Neural crest cell (in vitro differentiated cells): Measurements from ENCODE around the gene ISX. TPM values are rescaled to one million over a fixed set of nuclear protein-coding genes. Genes with fewer than 3 reads are reported as not detected.

ENCODE experiments used
- DNase-seq: peaks from one replicate; pipeline ENCODE4 v3.0.0; 2021; ENCODE audit warnings: low read depth, mixed read lengths, low spot score
- H3K27ac Mint-ChIP-seq: one replicate; pipeline ENCODE4 v1.8.0; 2021; ENCODE audit warnings: mild to moderate bottlenecking, mixed read lengths; ENCODE audit not compliant: unreplicated experiment
- H3K27me3 Mint-ChIP-seq: 2 replicates; pipeline ENCODE4 v1.8.0; 2021; ENCODE audit warnings: low read depth, mild to moderate bottlenecking, mixed read lengths
- H3K36me3 Mint-ChIP-seq: 2 replicates; pipeline ENCODE4 v1.8.0; 2021; ENCODE audit warnings: low read depth, mild to moderate bottlenecking, mixed read lengths
- H3K4me1 Mint-ChIP-seq: 2 replicates; pipeline ENCODE4 v1.8.0; 2021; ENCODE audit warnings: mixed read lengths
- H3K4me3 Mint-ChIP-seq: one replicate; pipeline ENCODE4 v1.8.0; 2021; ENCODE audit warnings: mild to moderate bottlenecking, mixed read lengths
- H3K9me3 Mint-ChIP-seq: 2 replicates; pipeline ENCODE4 v1.8.0; 2021; ENCODE audit warnings: mixed read lengths
- CTCF ChIP-seq: fragments of 200-600 bp; sonication (generic); conservative IDR thresholded peaks from 2 replicates; pipeline ENCODE4 v1.5.0; 2021; ENCODE audit warnings: antibody characterized with exemption, mild to moderate bottlenecking
- total RNA-seq: library from RNA; stranded (reverse); gene quantifications from 2 replicates; pipeline ENCODE4 v1.2.1, GENCODE V29; 2021

ISX gene
- total RNA-seq, 1 donor from 2014 or later, result not detected

- no peak for DNase-seq
- Mint-ChIP-seq H3K4me3 (no peak overlapping the region), H3K4me1 (peaks cover 5% of the 10 kb centered on the region), H3K9me3 (no peaks in the 10 kb centered on the region), H3K36me3 (no peaks in the 10 kb centered on the region), H3K27me3 (peaks cover 19% of the 10 kb centered on the region), H3K27ac (no peak overlapping the region)
- TF ChIP-seq CTCF, result no peak
Measured at GRCh38 chr22:35132568-35132967, 66.6 kb downstream of the ISX start.

GRCh38 chr22:35133702-35134380 is 67.9 kb downstream of the ISX start:
- Mint-ChIP-seq H3K4me3 (no peak overlapping the region), H3K36me3 (no peaks in the 10 kb centered on the region), H3K4me1 (peaks cover 5% of the 10 kb centered on the region), H3K9me3 (no peaks in the 10 kb centered on the region), H3K27ac (no peak overlapping the region), H3K27me3 (peaks cover 15% of the 10 kb centered on the region)
- TF ChIP-seq CTCF, result no peak
- DNase-seq, result no peak

- no peaks in the 10 kb centered on the region for H3K36me3 Mint-ChIP-seq
- no peak for DNase-seq
- H3K9me3 Mint-ChIP-seq, result no peaks in the 10 kb centered on the region
- H3K4me3 Mint-ChIP-seq, result no peak overlapping the region
- no peak for TF ChIP-seq CTCF
- peaks cover 5% of the 10 kb centered on the region for H3K4me1 Mint-ChIP-seq
- H3K27me3 Mint-ChIP-seq, result peaks cover 15% of the 10 kb centered on the region
- peak overlapping the region; percentile 75 for H3K27ac Mint-ChIP-seq
Measured at GRCh38 chr22:35134637-35135036, 68.7 kb downstream of the ISX start.

- H3K4me3 Mint-ChIP-seq, result no peak overlapping the region
- H3K27me3 Mint-ChIP-seq, result peaks cover 14% of the 10 kb centered on the region
- no peaks in the 10 kb centered on the region for H3K36me3 Mint-ChIP-seq
- no peak for DNase-seq
- H3K4me1 Mint-ChIP-seq, result peaks cover 5% of the 10 kb centered on the region
- no peaks in the 10 kb centered on the region for H3K9me3 Mint-ChIP-seq
- TF ChIP-seq CTCF, result no peak
- H3K27ac Mint-ChIP-seq, result peak overlapping the region; percentile 75
Measured at GRCh38 chr22:35135165-35135564, 69.2 kb downstream of the ISX start.

Other genes starting within 250 kb of the ISX start
- 44.6 and 44.7 TPM in 2 replicates for gene HMGXB4, start 191.3 kb downstream of the ISX start, total RNA-seq
- 24.6 and 24.7 TPM in 2 replicates for gene TOM1, start 233.7 kb downstream of the ISX start, total RNA-seq